ENCODE results near the gene CETN2.

GRCh38 chrX:152810403-152810802, 20.2 kb downstream of the CETN2 start:
- TF ChIP-seq CTCF (IDR thresholded peaks at IDR 0.05; ENCODE audit: low read depth, low read length, poor library complexity, severe bottlenecking) (no peak), EZH2phosphoT487 (IDR thresholded peaks at IDR 0.05; ENCODE audit: borderline replicate concordance, low read length) (no peak)

All from DOHH2 (cell line).